DMS114 treated with DMSO at 0.1 percent for 48 hours (cell line): ENCODE results near the gene TMEM30B.
A peak's percentile ranks its signal among the peaks of the same experiment; 100 is the strongest.
"Not testable (repeated sequence)": the region's sequence is repeated elsewhere in the genome, so short reads cannot be mapped to it uniquely, and the experiment has no call there.

Experiments used
- DNase-seq: peaks from one replicate; lab custom pipeline; 2025; ENCODE audit not compliant: unreplicated experiment; lab: John Stamatoyannopoulos, UW

Gene TMEM30B

DNA sequence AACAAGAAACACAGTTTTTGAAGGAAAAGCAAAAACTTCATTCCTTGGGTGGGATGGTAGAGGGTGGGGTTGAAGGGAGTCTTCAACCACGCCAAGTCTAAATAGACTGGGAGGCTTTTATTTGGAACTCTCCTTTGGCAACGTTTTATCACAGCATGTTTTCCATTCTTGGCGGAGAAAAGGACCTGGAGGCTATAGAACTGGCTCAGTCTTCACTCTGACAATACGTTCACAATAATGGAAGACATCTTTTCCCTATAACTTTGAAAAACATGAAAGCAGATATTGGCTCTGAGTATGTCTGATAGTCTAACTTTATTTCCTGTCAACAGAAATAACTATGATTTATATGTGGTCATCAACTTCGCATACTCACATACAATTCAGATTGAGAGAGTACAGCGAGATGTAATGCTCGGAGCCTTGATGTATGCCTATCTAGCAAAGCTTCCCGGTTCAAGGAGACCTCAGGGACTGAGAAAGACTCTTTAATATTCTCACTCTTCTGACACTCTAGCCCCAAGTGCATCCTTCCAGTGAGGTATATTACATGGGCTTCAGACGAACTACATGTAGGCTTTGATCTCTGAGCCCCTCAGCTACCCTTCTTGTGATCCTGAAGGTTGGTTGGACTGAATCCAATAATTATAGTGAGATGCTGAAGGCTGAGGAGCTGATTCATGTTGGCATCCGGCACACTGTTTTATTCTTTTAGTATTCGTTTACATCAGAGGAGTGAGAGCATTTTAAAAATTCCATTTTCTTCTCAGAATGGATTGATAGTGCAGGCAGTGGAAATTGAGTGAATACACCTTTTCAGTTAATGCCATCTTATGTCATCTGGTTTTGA lies 14.0 kb downstream of the TMEM30B start:
- no peak for DNase-seq

GRCh38 chr14:61266436-61266835 lies 14.7 kb downstream of the TMEM30B start:
- no peak for DNase-seq

- no peak for DNase-seq
Observed at GRCh38 chr14:61264651-61265050, 16.5 kb downstream of the TMEM30B start.

DNA sequence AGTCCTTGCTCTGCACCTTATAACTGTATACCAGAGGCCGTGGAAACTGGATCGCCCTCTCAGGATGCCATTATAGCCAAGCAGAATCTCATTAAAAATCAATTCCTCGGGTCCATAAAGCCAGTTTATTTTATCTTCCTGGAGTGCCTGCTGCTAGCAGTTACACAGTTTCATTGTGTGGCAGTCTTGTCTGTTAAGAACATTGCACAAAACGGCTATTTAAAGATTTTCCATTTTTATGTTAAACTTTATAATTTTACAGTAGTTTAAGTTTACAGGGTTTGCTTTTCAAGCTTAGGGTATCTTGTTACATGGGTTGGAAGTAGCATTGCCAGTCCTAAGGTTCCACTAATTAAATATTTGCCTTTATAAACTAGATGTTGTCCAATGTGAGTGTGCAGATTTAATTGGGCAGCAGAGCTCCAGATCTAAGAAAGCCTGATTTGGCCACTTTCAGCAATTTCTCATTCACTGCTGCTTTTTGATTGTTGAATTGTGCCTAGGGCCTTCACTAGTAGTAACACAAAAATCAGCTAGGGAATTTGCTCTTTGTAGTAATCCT lies 17.0 kb downstream of the TMEM30B start:
- no peak for DNase-seq

GRCh38 chr14:61262082-61262481 lies 19.1 kb downstream of the TMEM30B start:
- DNase-seq: no peak

- DNase-seq: no peak
Observed at GRCh38 chr14:61260939-61261776, 20.0 kb downstream of the TMEM30B start.

- DNase-seq: no peak
Observed at GRCh38 chr14:61258985-61259384, 22.2 kb downstream of the TMEM30B start.

DNA sequence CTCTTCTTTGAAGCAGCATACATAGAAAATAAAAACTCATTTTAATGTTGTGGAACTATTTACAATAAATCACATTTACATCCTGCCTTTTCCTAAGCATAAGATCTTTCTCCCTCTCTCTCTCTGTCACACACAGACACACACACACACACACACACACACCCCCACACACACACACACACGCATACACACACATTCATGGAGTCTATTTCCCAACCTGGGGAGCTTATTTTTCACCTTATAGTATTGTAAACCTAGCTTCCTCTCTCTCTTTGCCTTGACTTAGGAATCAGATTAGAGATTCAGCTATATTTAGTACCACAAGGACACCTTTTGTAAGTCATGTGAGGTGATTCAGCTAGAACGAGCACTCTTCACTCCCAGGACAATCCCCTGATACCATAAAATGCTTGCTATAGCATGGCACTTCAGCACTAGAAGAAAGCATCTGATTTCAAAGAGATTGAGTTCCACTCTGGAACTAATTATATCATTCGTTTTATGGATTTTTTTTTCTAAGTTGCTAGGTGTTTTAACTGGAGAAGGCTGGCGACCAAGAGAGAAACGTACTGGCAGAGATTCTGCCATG lies 23.6 kb downstream of the TMEM30B start:
- no peak for DNase-seq

- no peak for DNase-seq
Observed at GRCh38 chr14:61256826-61257468, 24.2 kb downstream of the TMEM30B start.

DNA sequence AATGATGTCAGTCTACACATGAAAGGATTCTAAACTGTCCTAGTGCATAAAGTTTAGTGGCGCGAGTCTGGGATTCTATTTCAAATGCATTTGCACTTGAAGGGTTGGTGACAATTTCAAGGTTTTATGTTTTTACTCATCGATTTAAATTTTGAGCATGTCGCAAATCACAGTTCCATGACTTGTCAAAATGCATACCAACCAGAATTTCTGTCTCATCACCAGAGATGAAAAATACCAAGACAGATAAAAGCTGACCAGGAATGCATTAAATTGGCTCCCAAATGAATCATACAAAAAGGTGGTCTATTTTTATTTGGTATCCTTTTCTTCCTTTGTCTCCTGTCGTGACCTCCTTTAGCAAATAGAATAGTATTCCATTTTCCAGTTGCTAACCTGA lies 25.2 kb downstream of the TMEM30B start:
- DNase-seq: no peak

GRCh38 chr14:61254808-61255526 lies 26.2 kb downstream of the TMEM30B start:
- no peak for DNase-seq

- no peak for DNase-seq
Observed at GRCh38 chr14:61253064-61253738, 27.9 kb downstream of the TMEM30B start.

DNA sequence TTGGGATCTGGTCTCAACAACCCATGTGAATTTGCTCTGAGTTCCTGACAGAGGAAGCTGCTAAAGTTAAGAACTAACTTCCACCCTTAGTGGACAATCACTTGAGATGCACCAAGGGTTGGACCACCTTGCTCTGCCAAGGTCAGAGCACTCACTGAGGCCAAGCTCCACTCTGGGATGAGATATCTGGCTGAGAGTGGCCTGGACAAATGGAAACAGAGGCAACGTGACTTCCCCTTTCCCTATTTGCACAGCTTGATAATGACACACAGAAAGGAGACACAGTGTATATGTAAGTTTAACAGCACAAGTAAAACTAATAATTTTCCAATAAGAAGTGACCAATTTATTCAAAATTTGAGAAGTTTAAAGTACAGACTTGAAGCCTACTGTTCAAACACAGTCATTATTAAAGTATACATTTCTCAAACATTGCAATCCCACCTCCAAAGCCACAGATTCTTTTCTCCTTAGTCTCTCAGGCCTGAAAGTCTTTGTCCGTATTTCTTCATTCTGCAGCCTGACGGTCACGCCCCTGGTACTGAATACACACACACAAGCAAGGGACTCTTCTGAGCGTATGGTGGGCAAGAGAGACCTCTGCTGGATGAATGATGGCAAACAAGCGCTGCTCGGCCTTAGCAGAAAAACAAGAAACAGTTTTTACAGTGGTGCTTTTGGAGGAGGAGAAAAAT lies 28.6 kb downstream of the TMEM30B start:
- DNase-seq: peak; percentile 73

DNA sequence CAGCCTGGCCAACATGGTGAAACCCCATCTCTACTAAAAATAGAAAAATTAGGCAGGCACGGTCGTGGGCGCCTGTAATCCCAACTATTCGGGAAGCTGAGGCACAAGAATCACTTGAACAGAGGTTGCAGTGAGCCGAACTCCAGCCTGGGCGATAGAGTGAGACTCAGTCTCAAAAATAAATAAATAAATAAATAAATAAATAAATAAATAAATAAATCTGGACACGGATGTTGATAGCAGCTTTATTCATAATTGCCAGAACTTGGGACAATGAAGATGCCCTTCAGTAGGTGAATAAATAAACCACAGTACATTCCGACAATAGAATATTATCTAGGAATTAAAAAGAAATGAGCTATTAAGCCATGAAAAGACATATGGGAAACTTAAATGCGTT lies 31.1 kb downstream of the TMEM30B start:
- no peak for DNase-seq

DNA sequence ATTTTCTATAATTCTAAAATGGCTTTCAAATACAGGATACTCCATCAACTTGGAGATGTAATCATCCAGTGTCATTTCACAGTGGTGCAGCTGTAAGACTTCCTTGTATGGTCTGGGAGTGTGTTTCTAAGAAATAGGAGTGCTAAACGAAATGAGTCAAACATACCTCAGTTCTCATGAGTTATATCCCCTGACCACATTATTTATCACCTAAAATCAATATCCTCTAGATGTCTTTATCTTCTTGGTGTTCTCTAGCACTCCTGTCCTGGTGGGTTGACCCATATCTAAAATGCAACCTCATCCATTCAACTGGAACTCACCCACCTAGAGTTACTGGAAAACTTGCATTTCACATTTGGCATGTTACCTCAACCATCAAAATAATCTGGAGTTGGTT lies 33.2 kb downstream of the TMEM30B start:
- no peak for DNase-seq

- no peak for DNase-seq
Observed at GRCh38 chr14:61246721-61247120, 34.4 kb downstream of the TMEM30B start.

DNA sequence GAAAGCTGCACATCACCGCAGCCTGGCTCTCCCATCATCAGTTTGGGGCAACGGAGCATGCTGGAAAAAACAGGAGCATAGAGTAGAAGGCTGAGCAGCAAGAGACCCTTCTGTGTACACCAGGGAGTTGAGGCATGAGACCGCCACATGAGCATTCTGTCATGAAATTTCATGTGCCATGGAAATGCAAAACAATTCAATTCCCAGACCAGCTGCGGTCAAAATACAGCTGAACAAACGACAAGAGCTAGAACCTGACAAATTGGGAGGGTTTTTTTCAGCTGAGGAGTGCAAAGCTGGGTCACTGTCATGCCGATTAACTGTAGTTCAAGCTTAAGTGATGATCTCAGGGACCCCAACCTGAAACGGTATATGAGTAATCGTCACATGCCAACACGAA lies 37.1 kb downstream of the TMEM30B start:
- DNase-seq: no peak

DNA sequence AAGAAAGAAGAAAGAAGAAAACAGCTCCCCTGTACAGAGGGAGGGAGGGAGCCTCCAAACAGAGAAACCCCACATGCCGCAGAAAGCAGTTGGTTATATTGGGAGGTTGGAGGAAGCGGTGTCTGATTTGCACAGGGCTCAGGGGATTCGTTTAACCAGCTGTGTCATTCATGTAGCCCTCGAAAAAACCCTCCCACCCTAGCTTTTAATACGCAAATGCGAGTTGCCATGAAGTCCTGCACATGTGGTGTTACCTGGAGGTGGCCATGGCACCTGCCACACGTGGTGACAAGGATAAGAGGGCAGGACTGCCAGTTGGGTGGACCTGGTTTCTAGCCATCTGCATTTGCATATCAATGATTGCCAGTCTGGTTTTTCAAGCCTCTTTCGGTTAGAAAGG lies 40.9 kb downstream of the TMEM30B start:
- DNase-seq: no peak

DNA sequence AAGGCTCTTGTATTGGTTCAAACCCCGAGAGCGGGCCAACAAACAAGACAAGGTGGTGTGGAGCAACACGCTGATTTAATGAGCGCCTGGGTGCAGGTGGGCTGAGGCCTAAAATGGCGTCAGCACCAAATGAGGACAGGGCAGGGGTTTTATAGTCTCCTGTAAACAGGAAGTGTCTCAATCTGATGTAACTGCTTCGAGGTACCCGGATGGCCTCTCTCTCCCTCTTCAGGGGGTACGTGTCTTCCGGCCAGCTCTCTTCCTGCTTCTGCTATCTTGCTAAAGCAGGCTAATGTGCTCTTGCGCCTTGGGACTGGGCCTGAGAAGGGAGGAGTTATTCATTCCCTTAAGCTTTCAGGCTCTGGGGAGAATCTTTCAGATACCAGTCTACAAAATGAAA lies 41.9 kb downstream of the TMEM30B start:
- not testable (repeated sequence) for DNase-seq
